Natural killer cell treated with Interleukin-12 subunit alpha and Interleukin-12 subunit beta and Interleukin-15 and Interleukin-18, amount 100 ng/mL, for 72 hours (primary cell): ENCODE results near the gene PNO1. TPM values are rescaled to one million over a fixed set of nuclear protein-coding genes. Genes with fewer than 3 reads are reported as not detected.

Experiments
- ATAC-seq, 2 donors: fragments of 150-1000 bp; cut with Tn5 transposase in 1 of 2; sonication (Bioruptor Pico), chemical (Tn5 transposase) in 1 of 2; 2 replicates each; pipeline ENCODE4 v1.10.0; 2021
- DNase-seq: peaks from one replicate; pipeline ENCODE4 v3.0.0; 2022; ENCODE audit warnings: low spot score
- H3K27ac Mint-ChIP-seq, 2 donors: 1 replicate in 1 of 2; 2 replicates in 1 of 2; pipeline ENCODE4 v1.8.0; 2022; ENCODE audit warnings: mixed read lengths in 2 of 2, mild to moderate bottlenecking in 1 of 2, moderate library complexity in 1 of 2
- H3K27me3 Mint-ChIP-seq, 2 donors: 1 replicate in 1 of 2; 2 replicates in 1 of 2; pipeline ENCODE4 v1.8.0; 2022; ENCODE audit warnings: mixed read lengths in 2 of 2
- H3K36me3 Mint-ChIP-seq: one replicate; pipeline ENCODE4 v1.8.0; 2022; ENCODE audit warnings: mixed read lengths
- H3K4me1 Mint-ChIP-seq, 2 donors: 1 replicate in 1 of 2; 2 replicates in 1 of 2; pipeline ENCODE4 v1.8.0; 2022; ENCODE audit warnings: low read depth in 2 of 2, mixed read lengths in 2 of 2, mild to moderate bottlenecking in 1 of 2
- H3K4me3 Mint-ChIP-seq: one replicate; pipeline ENCODE4 v1.8.0; 2022; ENCODE audit warnings: mixed read lengths
- H3K9me3 Mint-ChIP-seq: 2 replicates; pipeline ENCODE4 v1.8.0; 2022; ENCODE audit warnings: mixed read lengths
- total RNA-seq, 2 donors: library from RNA; stranded (reverse); gene quantifications; one replicate each; pipeline ENCODE4 v1.2.3, GENCODE V29; 2022

PNO1 gene
- total RNA-seq, 2 donors from 2014 or later = 21.1 to 33.3 TPM

GRCh38 chr2:68190991-68191731, 33.5 kb downstream of the PNO1 start:
- peak; percentile 80 to 93 for ATAC-seq
- Mint-ChIP-seq H3K36me3 (peaks cover 5% of the 10 kb centered on the region), H3K27me3 (no peaks in the 10 kb centered on the region), H3K9me3 (no peaks in the 10 kb centered on the region), H3K4me1 (peaks cover 30 to 52% of the 10 kb centered on the region in 2 donors), H3K27ac (peak overlapping the region; percentile 46 to 76), H3K4me3 (peak overlapping the region; percentile 17)
- DNase-seq = no peak

GRCh38 chr2:68193144-68193543, 35.5 kb downstream of the PNO1 start:
- Mint-ChIP-seq H3K9me3 (no peaks in the 10 kb centered on the region), H3K36me3 (no peaks in the 10 kb centered on the region), H3K4me3 (no peak overlapping the region), H3K27ac (peak overlapping the region; percentile 5 to 23), H3K27me3 (no peaks in the 10 kb centered on the region), H3K4me1 (peaks cover 28 to 62% of the 10 kb centered on the region in 2 donors)
- no peak for ATAC-seq
- DNase-seq = no peak

- no peaks in the 10 kb centered on the region for H3K36me3 Mint-ChIP-seq
- no peak overlapping the region for H3K4me3 Mint-ChIP-seq
- H3K9me3 Mint-ChIP-seq = no peaks in the 10 kb centered on the region
- peak overlapping the region in 1 of 2 donors; percentile 5 for H3K27ac Mint-ChIP-seq
- no peak for DNase-seq
- no peak for ATAC-seq
- H3K27me3 Mint-ChIP-seq = no peaks in the 10 kb centered on the region
- peaks cover 26 to 58% of the 10 kb centered on the region in 2 donors for H3K4me1 Mint-ChIP-seq
Measured at GRCh38 chr2:68193787-68194372, 36.2 kb downstream of the PNO1 start.

GRCh38 chr2:68195096-68195495, 37.4 kb downstream of the PNO1 start:
- H3K4me3 Mint-ChIP-seq = no peak overlapping the region
- no peaks in the 10 kb centered on the region for H3K9me3 Mint-ChIP-seq
- H3K4me1 Mint-ChIP-seq = peaks cover 25 to 54% of the 10 kb centered on the region in 2 donors
- no peak for ATAC-seq
- H3K27ac Mint-ChIP-seq = peak overlapping the region in 1 of 2 donors; percentile 8
- H3K27me3 Mint-ChIP-seq = no peaks in the 10 kb centered on the region
- DNase-seq = no peak
- no peaks in the 10 kb centered on the region for H3K36me3 Mint-ChIP-seq

GRCh38 chr2:68196120-68196716, 38.5 kb downstream of the PNO1 start:
- Mint-ChIP-seq H3K27ac (peak overlapping the region in 1 of 2 donors; percentile 8), H3K9me3 (no peaks in the 10 kb centered on the region), H3K36me3 (no peaks in the 10 kb centered on the region), H3K4me3 (no peak overlapping the region), H3K27me3 (no peaks in the 10 kb centered on the region), H3K4me1 (peaks cover 29 to 55% of the 10 kb centered on the region in 2 donors)
- ATAC-seq = no peak
- DNase-seq = no peak

GRCh38 chr2:68200157-68200787, 42.6 kb downstream of the PNO1 start:
- Mint-ChIP-seq H3K4me3 (peak overlapping the region; percentile 9), H3K27ac (peak overlapping the region; percentile 13 to 24), H3K4me1 (peaks cover 29 to 58% of the 10 kb centered on the region in 2 donors), H3K36me3 (no peaks in the 10 kb centered on the region), H3K9me3 (no peaks in the 10 kb centered on the region), H3K27me3 (no peaks in the 10 kb centered on the region)
- DNase-seq (no peak), ATAC-seq (no peak)

GRCh38 chr2:68203587-68203986, 45.9 kb downstream of the PNO1 start:
- no peaks in the 10 kb centered on the region for H3K27me3 Mint-ChIP-seq
- peaks cover 44 to 65% of the 10 kb centered on the region in 2 donors for H3K4me1 Mint-ChIP-seq
- H3K27ac Mint-ChIP-seq = peak overlapping the region; percentile 78 to 90
- DNase-seq (no peak), ATAC-seq (peak; percentile 77 to 90)
- peak overlapping the region; percentile 74 for H3K4me3 Mint-ChIP-seq
- H3K36me3 Mint-ChIP-seq = no peaks in the 10 kb centered on the region
- no peaks in the 10 kb centered on the region for H3K9me3 Mint-ChIP-seq

- Mint-ChIP-seq H3K4me1 (peaks cover 39 to 63% of the 10 kb centered on the region in 2 donors), H3K36me3 (peaks cover 4% of the 10 kb centered on the region), H3K27me3 (no peaks in the 10 kb centered on the region), H3K4me3 (no peak overlapping the region), H3K27ac (peak overlapping the region; percentile 0 to 2), H3K9me3 (no peaks in the 10 kb centered on the region)
- no peak for DNase-seq
- ATAC-seq = no peak
Measured at GRCh38 chr2:68206793-68207192, 49.1 kb downstream of the PNO1 start.

GRCh38 chr2:68214381-68214780, 56.7 kb downstream of the PNO1 start:
- peaks cover 12% of the 10 kb centered on the region for H3K36me3 Mint-ChIP-seq
- ATAC-seq = no peak

GRCh38 chr2:68216454-68217310, 59.0 kb downstream of the PNO1 start:
- Mint-ChIP-seq H3K4me1 (peaks cover 41 to 70% of the 10 kb centered on the region in 2 donors), H3K4me3 (no peak overlapping the region), H3K27ac (no peak overlapping the region), H3K36me3 (peaks cover 10% of the 10 kb centered on the region), H3K27me3 (no peaks in the 10 kb centered on the region), H3K9me3 (no peaks in the 10 kb centered on the region)
- no peak for DNase-seq
- ATAC-seq = no peak

More at GRCh38 chr2:68214381-68214780, 56.7 kb downstream of the PNO1 start:
- Mint-ChIP-seq H3K27me3 (no peaks in the 10 kb centered on the region), H3K4me3 (no peak overlapping the region), H3K27ac (peak overlapping the region in 1 of 2 donors; percentile 31), H3K9me3 (no peaks in the 10 kb centered on the region), H3K4me1 (peaks cover 44 to 65% of the 10 kb centered on the region in 2 donors)
- DNase-seq = no peak

GRCh38 chr2:68217729-68218128, 60.0 kb downstream of the PNO1 start:
- Mint-ChIP-seq H3K36me3 (peaks cover 6% of the 10 kb centered on the region), H3K4me1 (peaks cover 44 to 75% of the 10 kb centered on the region in 2 donors), H3K9me3 (no peaks in the 10 kb centered on the region), H3K4me3 (no peak overlapping the region), H3K27ac (no peak overlapping the region), H3K27me3 (no peaks in the 10 kb centered on the region)
- DNase-seq = no peak
- no peak for ATAC-seq

- no peak for DNase-seq
- Mint-ChIP-seq H3K4me3 (peak overlapping the region; percentile 43), H3K4me1 (peaks cover 44 to 75% of the 10 kb centered on the region in 2 donors), H3K36me3 (peaks cover 6% of the 10 kb centered on the region), H3K27ac (peak overlapping the region in 1 of 2 donors; percentile 35), H3K9me3 (no peaks in the 10 kb centered on the region), H3K27me3 (no peaks in the 10 kb centered on the region)
- ATAC-seq = no peak
Measured at GRCh38 chr2:68218343-68218901, 60.7 kb downstream of the PNO1 start.

GRCh38 chr2:68222287-68222686, 64.6 kb downstream of the PNO1 start:
- Mint-ChIP-seq H3K9me3 (no peaks in the 10 kb centered on the region), H3K4me1 (peaks cover 54 to 78% of the 10 kb centered on the region in 2 donors), H3K36me3 (no peaks in the 10 kb centered on the region), H3K27me3 (no peaks in the 10 kb centered on the region), H3K27ac (peak overlapping the region; percentile 1 to 54), H3K4me3 (no peak overlapping the region)
- no peak for ATAC-seq
- DNase-seq = no peak
